K562 (cell line): Measurements from ENCODE around the gene CCDC178. TPM values are rescaled to one million over a fixed set of nuclear protein-coding genes. Genes with fewer than 3 reads are reported as not detected.

Experiments used
- ATAC-seq: fragments of 200-7000 bp; cut with Tn5 transposase; 3 replicates; pipeline ENCODE4 v1.9.1; 2020; ENCODE audit warnings: moderate library complexity
- BruUV-seq: library from RNA; stranded (reverse); fragments of 400-500 nt; replicated peaks from 2 replicates; lab custom pipeline; 2021; lab: Mats Ljungman, UMichigan
- CTCF ChIA-PET: fragments of 300-600 bp; formaldehyde crosslinking; extraction: SDS; loops from one replicate; lab custom pipeline; 2021; ENCODE audit warnings: low intra/inter-chr PET ratio; lab: Yijun Ruan, JAX
- POLR2A ChIA-PET: fragments of 300-600, 350-650 bp; sonication (Branson Sonifier 250); formaldehyde crosslinking; extraction: SDS; loops from one replicate; lab custom pipeline; 2021; ENCODE audit warnings: antibody characterized with exemption, inconsistent platforms; lab: Yijun Ruan, JAX
- DNase-seq, 4 experiments: peaks; one replicate each; pipeline versions ENCODE4 v3.0.0 to v3.0.0-alpha.2; 2011 to 2018; ENCODE audit warnings: low spot score in 3 of 4, mixed read lengths in 3 of 4; ENCODE audit errors: extremely low read depth in 1 of 4
- FAIRE-seq: peaks from 2 replicates; lab custom pipeline; 2011; peaks lifted over from hg19 to GRCh38; lab: Jason Lieb, UNC
- H2AFZ ChIP-seq: 2 replicates; pipeline ENCODE4 v1.6.0; 2011; ENCODE audit warnings: low read depth, low read length, control low read depth, inconsistent platforms
- H3K27ac ChIP-seq: fragments of 200-600 bp; 3 replicates; pipeline ENCODE4 v1.8.0; 2011; ENCODE audit warnings: low read depth, mild to moderate bottlenecking, control low read depth, inconsistent platforms, low read length, moderate library complexity, mixed read lengths; ENCODE audit errors: extremely low read depth
- H3K27me3 ChIP-seq, 2 experiments: fragments of 300-600 bp in 1 of 2; 2 replicates in 1 of 2; 3 replicates in 1 of 2; pipeline versions ENCODE4 v1.6.0 to v1.8.0; 2011; ENCODE audit warnings: inconsistent platforms in 2 of 2, low read length in 2 of 2, mild to moderate bottlenecking in 1 of 2, mixed read lengths in 1 of 2, moderate library complexity in 1 of 2; ENCODE audit not compliant: control insufficient read depth in 2 of 2, insufficient read depth in 2 of 2
- H3K36me3 ChIP-seq: fragments of 300-600 bp; 3 replicates; pipeline ENCODE4 v1.8.0; 2011; ENCODE audit warnings: mild to moderate bottlenecking, low read length, inconsistent platforms; ENCODE audit not compliant: control insufficient read depth, insufficient read depth
- H3K4me1 ChIP-seq, 2 experiments: fragments of 200-600 bp in 1 of 2; replicated peaks in 1 of 2; 2 replicates in 1 of 2; 3 replicates in 1 of 2; pipeline versions ENCODE4 v1.5.1 to v1.8.0; 2011; ENCODE audit warnings: inconsistent platforms in 2 of 2, low read length in 2 of 2, mild to moderate bottlenecking in 1 of 2, mixed read lengths in 1 of 2, moderate library complexity in 1 of 2; ENCODE audit not compliant: control insufficient read depth in 2 of 2, insufficient read depth in 2 of 2
- H3K4me2 ChIP-seq: 2 replicates; pipeline ENCODE4 v1.6.1; 2011; ENCODE audit warnings: low read length, control low read depth, inconsistent platforms, mixed read lengths; ENCODE audit not compliant: insufficient read depth
- H3K4me3 ChIP-seq: fragments of 200-600 bp; sonication (generic), shearing (Covaris generic); 2 replicates; pipeline ENCODE4 v1.5.1; 2016; ENCODE audit warnings: control low read depth, inconsistent platforms
- H3K79me2 ChIP-seq: fragments of 200-600 bp; 3 replicates; pipeline ENCODE4 v1.8.0; 2011; ENCODE audit warnings: low read length, inconsistent platforms; ENCODE audit not compliant: control insufficient read depth, insufficient read depth
- H3K9ac ChIP-seq, 2 experiments: 2 replicates each; pipeline versions ENCODE4 v1.6.0 to v1.6.1; 2011; ENCODE audit warnings: low read depth in 2 of 2, low read length in 2 of 2, control low read depth in 1 of 2, inconsistent platforms in 1 of 2, mild to moderate bottlenecking in 1 of 2, mixed read lengths in 1 of 2; ENCODE audit not compliant: insufficient read depth in 1 of 2
- H3K9me1 ChIP-seq: one replicate; pipeline ENCODE4 v1.6.0; 2011; ENCODE audit warnings: inconsistent platforms, mild to moderate bottlenecking, low read length, moderate library complexity; ENCODE audit not compliant: control insufficient read depth, insufficient read depth
- H3K9me3 ChIP-seq: replicated peaks from 2 replicates; pipeline ENCODE4 v1.5.1; 2011; ENCODE audit warnings: low read depth, low read length, inconsistent platforms; ENCODE audit not compliant: control insufficient read depth, insufficient read depth
- H4K20me1 ChIP-seq: replicated peaks from 2 replicates; pipeline ENCODE4 v1.6.1; 2011; ENCODE audit warnings: low read length, inconsistent platforms, mixed read lengths; ENCODE audit not compliant: control insufficient read depth, insufficient read depth
- ARID3B ChIP-seq: fragments of 250-450 bp; sonication (Bioruptor Pico); IDR thresholded peaks from 2 replicates; pipeline ENCODE4 v1.4.0; 2020; ENCODE audit warnings: borderline replicate concordance
- BACH1 ChIP-seq: fragments of 200-800 bp; sonication (Bioruptor generic); IDR thresholded peaks from 2 replicates; pipeline ENCODE4 v1.6.1; 2016; ENCODE audit warnings: missing genetic modification characterization, missing compliant biosample characterization
- BRD4 ChIP-seq: fragments of 200-600 bp; sonication (generic); IDR thresholded peaks from 2 replicates; pipeline ENCODE4 v1.6.1; 2017; ENCODE audit warnings: inconsistent platforms
- BRD9 ChIP-seq: fragments of 450-650 bp; IDR thresholded peaks from 2 replicates; pipeline ENCODE4 v1.6.1; 2018; ENCODE audit warnings: low read depth; ENCODE audit not compliant: partially characterized antibody
- CBX8 ChIP-seq: fragments of 200-600 bp; sonication (generic); IDR thresholded peaks from 2 replicates; pipeline ENCODE4 v1.6.1; 2012; ENCODE audit warnings: borderline replicate concordance, mixed run types, low read depth, mild to moderate bottlenecking, moderate library complexity, mixed read lengths, low read length, control low read depth, inconsistent platforms; ENCODE audit not compliant: poor library complexity, severe bottlenecking; ENCODE audit errors: extremely low read depth
- CREB1 ChIP-seq, 2 experiments: sonication (generic) in 1 of 2; formaldehyde crosslinking in 1 of 2; IDR thresholded peaks; 2 replicates each; pipeline versions ENCODE4 v1.6.1 to v1.8.0; 2012 to 2022; ENCODE audit warnings: inconsistent platforms in 1 of 2, mild to moderate bottlenecking in 1 of 2, missing genetic modification reagents in 1 of 2, moderate library complexity in 1 of 2
- DDX20 ChIP-seq: fragments of 450-650 bp; IDR thresholded peaks from 2 replicates; pipeline ENCODE4 v1.6.1; 2016; ENCODE audit warnings: missing genetic modification characterization, low read depth, mild to moderate bottlenecking, missing compliant biosample characterization, moderate library complexity
- EWSR1 ChIP-seq: fragments of 450-650 bp; IDR thresholded peaks from 2 replicates; pipeline ENCODE4 v1.6.1; 2018; ENCODE audit warnings: borderline replicate concordance, mild to moderate bottlenecking, low read depth, moderate library complexity; ENCODE audit not compliant: partially characterized antibody
- FUS ChIP-seq: fragments of 200-400 bp; formaldehyde crosslinking; optimal IDR thresholded peaks from 2 replicates; pipeline ENCODE3; 2017; ENCODE audit warnings: low read depth, low read length
- HDAC6 ChIP-seq: IDR thresholded peaks from 2 replicates; pipeline ENCODE4 v1.6.1; 2012; ENCODE audit warnings: low read depth, mild to moderate bottlenecking, control low read depth, inconsistent platforms, low read length, moderate library complexity
- KAT7 ChIP-seq: sonication (generic); formaldehyde crosslinking; IDR thresholded peaks from 2 replicates; pipeline ENCODE4 v1.8.0; 2022; ENCODE audit warnings: missing genetic modification reagents, mild to moderate bottlenecking, borderline replicate concordance
- SMARCB1 ChIP-seq: IDR thresholded peaks from 2 replicates; pipeline ENCODE4 v1.6.1; 2011; ENCODE audit warnings: improper control_type of control experiment, low read depth; ENCODE audit not compliant: insufficient read length
- YBX1 ChIP-seq: fragments of 450-650 bp; IDR thresholded peaks from 2 replicates; pipeline ENCODE4 v1.7.1; 2016; ENCODE audit warnings: mild to moderate bottlenecking
- ZBTB1 ChIP-seq: sonication (generic); formaldehyde crosslinking; IDR thresholded peaks from 2 replicates; pipeline ENCODE4 v1.8.1; 2023; ENCODE audit warnings: missing genetic modification reagents, low read depth, mild to moderate bottlenecking, borderline replicate concordance
- ZNF507 ChIP-seq: conservative IDR thresholded peaks from 2 replicates; pipeline ENCODE4 v1.6.1; 2017; ENCODE audit warnings: missing genetic modification characterization, missing compliant biosample characterization
- ZNF668 ChIP-seq: fragments of 250-450 bp; sonication (Bioruptor Pico); IDR thresholded peaks from 2 replicates; pipeline ENCODE4 v1.8.0; 2022; ENCODE audit warnings: mild to moderate bottlenecking, inconsistent platforms
- ZNF785 ChIP-seq: fragments of 250-450 bp; sonication (Bioruptor Pico); IDR thresholded peaks from 2 replicates; pipeline ENCODE4 v1.4.0; 2020; ENCODE audit warnings: mild to moderate bottlenecking
- ZNF830 ChIP-seq: fragments of 250-450 bp; sonication (Bioruptor Pico); IDR thresholded peaks from 2 replicates; pipeline ENCODE4 v1.5.0; 2021; ENCODE audit warnings: mild to moderate bottlenecking
- WGBS: fragments of 100-300 bp; shearing (Covaris generic); methylation state at CpG from one replicate; pipeline ENCODE4 v1.1.6; 2016; ENCODE audit warnings: low coverage, mixed read lengths; ENCODE audit not compliant: insufficient coverage; ENCODE audit errors: missing lambda C conversion rate; 5-methylcytosine and 5-hydroxymethylcytosine counted together
- in situ Hi-C: fragments of 300-500 bp; cut with MboI; formaldehyde crosslinking; loops from 4 replicates; pipeline ENCODE4 v1.15.0; 2018; ENCODE audit warnings: inconsistent platforms, mixed read lengths
- intact Hi-C: fragments of 100-400 bp; cut with micrococcal nuclease; formaldehyde crosslinking; loops from 2 replicates; pipeline ENCODE4 v1.14.2; 2022
- polyA plus RNA-seq, 8 experiments: library from polyadenylated mRNA; depleted of rRNA in 4 of 8; stranded (reverse) in 5 of 8; unstranded in 3 of 8; fragments of >200 nt; fragmentation: Nextera tagmentation in 2 of 8; fragmentation: Illumina TruSeq in 1 of 8; extraction: Ambion mirVana in 2 of 8; extraction: Trizol in 1 of 8; gene quantifications; 2 replicates each; pipeline versions ENCODE4 v1.2.1 to v1.2.3, GENCODE V29; 2011 to 2014; ENCODE audit warnings: inconsistent platforms in 1 of 8, missing spikeins in 1 of 8
- total RNA-seq, 7 experiments: library from RNA; depleted of rRNA in 6 of 7; stranded (reverse); fragments of >200 nt in 6 of 7; fragmentation: Illumina TruSeq in 2 of 7; extraction: Trizol in 2 of 7; gene quantifications; 2 replicates each; pipeline versions ENCODE4 v1.2.1 to v1.2.3, GENCODE V29; 2011 to 2021; ENCODE audit warnings: low replicate concordance in 1 of 7

The CCDC178 gene
- total and polyA plus RNA-seq, 9 of the 15 experiments (the other 6 are each of a cell fraction or from before 2014, with no cell fraction given) = 0.12 to 0.47 (median 0.15) TPM; not detected in 6

- no peaks in the 10 kb centered on the region for H3K9me1 ChIP-seq
- no peak overlapping the region for H3K9ac ChIP-seq
- DNase-seq (no peak), FAIRE-seq (no peak)
- no peaks in the 10 kb centered on the region for H3K4me1 ChIP-seq
- ChIA-PET POLR2A (no interaction called here), CTCF (no interaction called here)
- no peak overlapping the region for H3K4me2 ChIP-seq
- intact Hi-C loops = no loop called here
- BruUV-seq = no TSS peak
- no peak overlapping the region for H3K4me3 ChIP-seq
- no peak overlapping the region for H3K27ac ChIP-seq
- H2AFZ ChIP-seq = no peak overlapping the region
- H3K36me3 ChIP-seq = no peaks in the 10 kb centered on the region
- H3K27me3 ChIP-seq = no peaks in the 10 kb centered on the region
- no peak for TF ChIP-seq ZNF785 (CRISPR knock-in tag)
- TF ChIP-seq ARID3B (CRISPR knock-in tag) = no peak
- no peak for TF ChIP-seq ZNF668 (CRISPR knock-in tag)
- no peak for TF ChIP-seq FUS
- no peak for TF ChIP-seq ZNF830
- TF ChIP-seq EWSR1 = no peak
- TF ChIP-seq YBX1 = no peak
- TF ChIP-seq ZNF507 (tag) = no peak
- no peak for TF ChIP-seq HDAC6
- no peak for TF ChIP-seq CBX8
- no peak for TF ChIP-seq BRD4
- TF ChIP-seq BRD9 = no peak
- TF ChIP-seq KAT7 (CRISPR knock-in tag) = no peak
- no peak for TF ChIP-seq SMARCB1
- TF ChIP-seq BACH1 (tag) = no peak
- no peak for TF ChIP-seq CREB1 (IDR thresholded peaks at IDR 0.05)
- no peak for TF ChIP-seq CREB1 (CRISPR knock-in tag; IDR thresholded peaks at IDR 0.05)
- no peak for TF ChIP-seq ZBTB1
- no peak for TF ChIP-seq DDX20
- TF ChIP-seq, all 486 proteins: peak for 0
- no peaks in the 10 kb centered on the region for H3K79me2 ChIP-seq
- no peaks in the 10 kb centered on the region for H4K20me1 ChIP-seq
- no peaks in the 10 kb centered on the region for H3K9me3 ChIP-seq
- in situ Hi-C loops = no loop called here
- ATAC-seq = no peak
- 0% methylated on average over 2 of the region's 2 CpGs for WGBS
These were observed 122.9 kb downstream of the CCDC178 start for GRCh38 chr18:33317640-33318039.
